IPS-15b (cell line): ENCODE data around the gene SNX30.
A peak's percentile ranks its signal among the peaks of the same experiment; 100 is the strongest.

Experiments
- H3K27me3 ChIP-seq: one replicate; pipeline ENCODE4 v1.6.1; 2013; ENCODE audit warnings: low read length; ENCODE audit not compliant: control insufficient read depth, insufficient read depth
- H3K36me3 ChIP-seq: one replicate; pipeline ENCODE4 v1.6.1; 2013; ENCODE audit warnings: low read length; ENCODE audit not compliant: control insufficient read depth, insufficient read depth
- H3K4me1 ChIP-seq: one replicate; pipeline ENCODE4 v1.6.1; 2013; ENCODE audit warnings: mild to moderate bottlenecking, low read length; ENCODE audit not compliant: control insufficient read depth, insufficient read depth
- H3K4me3 ChIP-seq: one replicate; pipeline ENCODE4 v1.5.1; 2013; ENCODE audit warnings: low read depth, low read length
- H3K9ac ChIP-seq: one replicate; pipeline ENCODE4 v1.6.1; 2013; ENCODE audit warnings: low read depth, mild to moderate bottlenecking, low read length
- H3K9me3 ChIP-seq: one replicate; pipeline ENCODE4 v1.6.1; 2013; ENCODE audit warnings: mild to moderate bottlenecking, low read length; ENCODE audit not compliant: control insufficient read depth, insufficient read depth

The SNX30 gene

DNA sequence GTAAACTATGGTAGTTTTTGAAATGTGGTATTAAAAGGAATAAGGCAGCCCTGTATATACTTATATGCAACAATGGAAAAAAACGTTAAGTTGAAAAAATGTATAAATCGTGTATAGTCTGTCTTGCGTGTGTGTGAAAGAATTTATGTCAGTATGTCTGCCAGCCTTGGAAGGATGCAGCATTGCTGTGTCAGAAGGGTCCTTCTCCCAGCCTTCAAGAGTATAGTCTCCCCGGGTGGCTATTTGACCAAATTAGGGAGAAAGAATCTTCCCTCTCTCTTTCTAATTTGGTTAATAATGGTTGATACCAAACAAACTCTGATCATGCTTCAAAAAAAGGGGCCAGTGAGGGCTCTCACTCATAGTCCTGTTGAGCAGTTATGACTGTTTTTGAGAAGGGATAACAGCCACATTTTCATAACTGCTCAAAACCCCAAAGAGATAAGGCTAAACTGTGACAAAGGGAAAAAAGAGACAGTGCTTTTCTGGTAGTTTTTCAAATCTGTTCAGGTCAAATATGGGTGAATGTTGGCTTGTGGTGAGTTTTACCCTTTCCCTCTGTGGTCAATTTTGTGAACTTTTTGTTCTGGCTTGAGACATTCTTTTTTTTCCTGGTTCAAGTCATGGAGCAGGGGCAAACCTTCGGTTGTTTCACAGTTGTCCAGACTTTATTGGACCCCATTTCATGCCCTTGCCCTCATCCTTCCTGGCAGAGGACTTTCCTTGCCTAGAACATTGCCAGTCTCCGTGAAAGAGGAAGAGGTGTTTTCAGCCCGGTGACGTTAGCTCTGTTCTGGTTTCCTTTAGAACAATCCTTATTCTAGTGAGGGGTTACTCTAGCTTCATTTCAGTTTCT, 21.0 kb downstream of the SNX30 start:
- no peaks in the 10 kb centered on the region for H3K9me3 ChIP-seq
- H3K4me3 ChIP-seq, result no peak overlapping the region
- peaks cover 14% of the 10 kb centered on the region for H3K4me1 ChIP-seq
- no peak overlapping the region for H3K9ac ChIP-seq
- H3K27me3 ChIP-seq, result no peaks in the 10 kb centered on the region
- H3K36me3 ChIP-seq, result no peaks in the 10 kb centered on the region

DNA sequence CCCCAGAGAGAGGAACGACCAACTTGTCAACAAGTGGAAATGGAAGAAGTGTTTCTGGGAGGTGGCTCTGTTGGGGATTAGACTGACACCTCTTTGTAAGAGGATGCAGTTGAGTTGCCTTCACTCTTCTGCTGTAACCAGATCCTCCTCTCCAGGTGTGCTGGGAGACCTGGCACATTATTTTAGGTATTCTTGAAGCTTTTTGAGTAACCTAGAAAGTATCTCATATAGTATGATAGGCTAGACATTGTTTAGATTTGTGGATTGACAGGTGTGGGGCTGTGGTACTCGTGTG, 21.6 kb downstream of the SNX30 start:
- H3K4me3 ChIP-seq, result no peak overlapping the region
- no peak overlapping the region for H3K9ac ChIP-seq
- no peaks in the 10 kb centered on the region for H3K9me3 ChIP-seq
- H3K4me1 ChIP-seq, result peaks cover 14% of the 10 kb centered on the region
- no peaks in the 10 kb centered on the region for H3K27me3 ChIP-seq
- no peaks in the 10 kb centered on the region for H3K36me3 ChIP-seq

- Histone ChIP-seq H3K27me3 (no peaks in the 10 kb centered on the region), H3K36me3 (no peaks in the 10 kb centered on the region), H3K9me3 (no peaks in the 10 kb centered on the region), H3K9ac (no peak overlapping the region), H3K4me1 (peaks cover 14% of the 10 kb centered on the region), H3K4me3 (no peak overlapping the region)
Measured at GRCh38 chr9:112772551-112772950, 22.0 kb downstream of the SNX30 start.

DNA sequence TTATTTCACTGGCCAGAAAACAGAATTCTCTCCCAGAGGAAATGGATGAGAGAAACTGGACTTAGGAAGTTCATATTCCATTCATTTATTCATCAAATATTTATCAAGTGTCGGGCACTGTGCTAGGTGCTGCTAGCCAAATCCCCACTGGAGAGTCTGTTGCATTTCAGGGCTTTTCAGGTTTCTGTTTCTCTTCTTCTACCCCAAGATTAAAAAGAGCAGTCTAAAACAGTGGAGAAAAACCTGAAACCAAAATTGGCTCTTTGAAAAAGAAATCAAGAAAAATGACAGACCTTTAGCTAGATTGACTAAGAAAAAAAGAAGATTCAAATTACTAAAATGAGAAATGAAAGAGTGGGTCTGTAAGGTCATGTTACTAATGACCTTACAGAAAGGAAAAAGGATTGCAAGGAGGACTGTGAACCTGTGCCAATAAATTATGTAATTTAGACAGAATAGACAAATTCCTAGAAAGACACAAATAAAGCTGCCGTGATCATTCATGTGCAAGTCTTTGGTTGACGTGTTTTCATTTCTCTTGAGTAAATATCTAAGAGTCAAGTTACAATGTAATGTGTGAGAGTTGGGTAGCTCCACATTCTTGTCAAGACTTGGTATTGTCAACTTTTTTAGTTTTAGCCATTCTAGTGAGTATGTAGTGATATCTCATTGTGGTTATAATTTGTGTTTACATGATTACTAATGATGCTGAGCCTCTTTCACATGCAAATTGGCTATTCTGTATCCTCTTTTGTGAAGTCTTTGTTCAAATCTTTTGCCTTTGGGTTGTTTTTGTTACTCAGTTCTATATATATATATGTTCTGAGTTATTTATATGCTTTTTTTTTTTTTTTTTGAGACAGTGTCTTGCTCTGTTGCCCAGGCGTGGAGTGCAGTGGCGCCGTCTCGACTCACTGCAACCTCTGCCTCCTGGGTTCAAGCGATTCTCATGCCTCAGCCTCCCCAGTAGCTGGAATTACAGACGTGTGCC, 23.7 kb downstream of the SNX30 start:
- no peaks in the 10 kb centered on the region for H3K9me3 ChIP-seq
- H3K27me3 ChIP-seq, result no peaks in the 10 kb centered on the region
- H3K4me3 ChIP-seq, result no peak overlapping the region
- no peak overlapping the region for H3K9ac ChIP-seq
- H3K36me3 ChIP-seq, result no peaks in the 10 kb centered on the region
- H3K4me1 ChIP-seq, result peaks cover 14% of the 10 kb centered on the region

DNA sequence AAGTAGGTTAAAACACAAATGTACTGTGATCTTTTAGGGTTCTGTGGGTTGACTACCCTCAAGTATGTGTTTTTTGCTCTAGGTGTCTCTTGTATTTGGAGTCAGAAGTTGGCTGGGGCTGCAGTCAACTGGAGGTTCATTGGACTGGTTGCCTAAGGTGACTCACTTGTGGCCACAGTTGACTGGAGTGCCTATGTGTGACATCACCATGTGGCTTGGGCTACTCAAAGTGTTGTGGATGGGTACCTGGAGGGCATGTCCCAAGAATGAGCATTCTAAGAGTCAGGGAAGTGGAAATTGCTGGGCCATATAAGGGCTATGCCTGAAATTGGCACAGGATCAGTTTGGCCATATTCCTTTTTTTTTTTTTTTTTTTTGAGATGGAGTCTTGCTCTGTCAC, 27.4 kb downstream of the SNX30 start:
- Histone ChIP-seq H3K4me3 (no peak overlapping the region), H3K9me3 (no peaks in the 10 kb centered on the region), H3K36me3 (no peaks in the 10 kb centered on the region), H3K9ac (no peak overlapping the region), H3K4me1 (peaks cover 3% of the 10 kb centered on the region), H3K27me3 (no peaks in the 10 kb centered on the region)

DNA sequence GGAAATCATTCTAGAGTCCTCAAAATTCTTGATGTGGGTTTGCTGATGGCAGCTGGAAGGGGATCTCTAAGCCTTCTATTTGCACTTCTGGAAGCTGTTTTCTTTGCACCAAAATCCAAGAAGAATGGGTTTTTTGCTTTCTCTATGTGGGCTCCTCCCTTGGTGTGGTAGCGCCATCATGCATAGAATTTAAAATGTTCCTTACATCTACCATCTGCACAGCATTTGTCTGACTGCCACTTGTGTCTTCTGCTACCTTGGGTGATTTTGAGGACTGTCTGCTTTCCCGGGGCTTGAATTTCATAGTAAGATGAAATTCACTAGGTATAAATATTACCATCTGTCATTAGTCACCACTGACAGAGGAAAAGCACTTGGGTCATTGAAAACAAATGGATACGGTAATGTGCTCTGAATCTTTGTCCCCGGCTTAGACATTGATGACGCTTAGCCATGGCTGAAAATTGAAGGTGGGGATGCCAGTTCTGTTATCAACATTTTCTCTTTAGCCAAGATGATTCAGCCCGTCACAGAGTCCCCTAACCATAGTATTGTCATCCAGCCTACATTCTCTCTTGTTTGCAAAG, 30.0 kb downstream of the SNX30 start:
- Histone ChIP-seq H3K27me3 (no peaks in the 10 kb centered on the region), H3K9ac (no peak overlapping the region)

GRCh38 chr9:112782218-112782617, 31.7 kb downstream of the SNX30 start:
- Histone ChIP-seq H3K9ac (no peak overlapping the region), H3K9me3 (no peaks in the 10 kb centered on the region), H3K27me3 (no peaks in the 10 kb centered on the region), H3K4me3 (no peak overlapping the region), H3K36me3 (no peaks in the 10 kb centered on the region), H3K4me1 (peaks cover 10% of the 10 kb centered on the region)

More for the DNA sequence above, 30.0 kb downstream of the SNX30 start:
- H3K4me1 ChIP-seq, result peaks cover 10% of the 10 kb centered on the region
- H3K36me3 ChIP-seq, result no peaks in the 10 kb centered on the region
- H3K9me3 ChIP-seq, result no peaks in the 10 kb centered on the region
- H3K4me3 ChIP-seq, result no peak overlapping the region

DNA sequence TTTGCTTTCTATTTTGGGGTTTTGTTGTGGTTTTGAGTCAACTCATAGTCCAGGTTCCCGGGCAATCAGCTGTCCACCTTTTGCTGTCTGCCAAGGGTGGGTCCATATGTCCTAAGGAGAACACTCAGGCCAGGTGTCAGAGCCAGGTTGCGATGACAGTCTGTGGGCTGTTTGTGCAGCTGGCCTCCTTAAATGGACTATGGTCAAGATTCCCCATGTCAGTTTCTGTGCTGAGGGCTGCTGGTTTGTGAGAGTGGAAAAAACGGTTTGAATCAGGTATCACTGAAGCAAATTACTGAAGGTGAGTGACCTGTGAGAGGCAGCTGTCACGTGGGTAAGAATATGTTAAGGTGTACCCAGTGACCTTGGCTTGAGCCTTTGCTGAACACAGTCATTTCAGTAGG, 33.0 kb downstream of the SNX30 start:
- Histone ChIP-seq H3K9ac (no peak overlapping the region), H3K27me3 (no peaks in the 10 kb centered on the region), H3K9me3 (no peaks in the 10 kb centered on the region), H3K4me1 (peaks cover 10% of the 10 kb centered on the region), H3K36me3 (no peaks in the 10 kb centered on the region), H3K4me3 (no peak overlapping the region)

DNA sequence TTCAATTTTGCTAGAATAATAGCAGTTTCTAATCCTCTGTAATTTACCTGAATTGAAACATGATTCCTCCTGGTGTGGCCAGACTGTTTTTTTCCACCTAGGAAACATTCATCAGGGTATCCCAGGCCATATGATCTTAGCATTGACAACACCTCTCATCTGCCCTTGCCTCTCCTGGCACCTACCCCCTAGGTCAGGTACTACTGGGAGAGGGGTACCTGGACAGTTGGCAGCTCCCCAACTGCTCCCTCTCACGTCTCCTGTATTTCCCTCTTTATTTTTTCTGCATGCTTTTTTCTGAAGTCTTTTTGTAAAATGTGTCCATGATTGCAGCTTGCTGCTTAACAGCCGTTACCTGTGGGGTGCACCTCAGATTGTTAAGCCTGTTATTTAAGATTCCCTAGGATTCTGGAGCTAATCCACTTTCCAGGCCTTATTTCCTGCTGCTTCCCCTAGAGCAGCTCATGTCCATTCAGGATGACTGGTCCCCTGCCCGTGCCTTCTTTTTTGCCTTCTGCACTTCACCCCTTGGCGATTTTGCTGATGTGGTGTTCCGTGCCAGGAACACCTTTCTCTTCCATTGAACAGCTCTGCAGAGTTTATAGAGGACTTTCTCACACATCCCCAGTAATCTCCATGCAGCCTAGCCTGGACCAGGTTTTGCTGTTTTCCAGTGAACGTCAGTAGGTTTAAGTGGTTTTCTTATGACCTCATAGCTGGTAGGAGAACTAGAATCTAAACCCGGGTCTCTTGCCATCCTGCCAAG, 33.6 kb downstream of the SNX30 start:
- Histone ChIP-seq H3K27me3 (no peaks in the 10 kb centered on the region), H3K9me3 (no peaks in the 10 kb centered on the region), H3K4me3 (peak overlapping the region; percentile 9), H3K4me1 (peaks cover 10% of the 10 kb centered on the region), H3K9ac (peak overlapping the region; percentile 32), H3K36me3 (no peaks in the 10 kb centered on the region)

GRCh38 chr9:112785986-112786385, 35.4 kb downstream of the SNX30 start:
- H3K27me3 ChIP-seq, result no peaks in the 10 kb centered on the region
- no peaks in the 10 kb centered on the region for H3K9me3 ChIP-seq
- no peak overlapping the region for H3K9ac ChIP-seq
- H3K4me3 ChIP-seq, result no peak overlapping the region
- H3K36me3 ChIP-seq, result no peaks in the 10 kb centered on the region
- peaks cover 10% of the 10 kb centered on the region for H3K4me1 ChIP-seq

GRCh38 chr9:112786829-112787520, 36.4 kb downstream of the SNX30 start:
- Histone ChIP-seq H3K9ac (no peak overlapping the region), H3K4me1 (peaks cover 10% of the 10 kb centered on the region), H3K36me3 (no peaks in the 10 kb centered on the region), H3K27me3 (no peaks in the 10 kb centered on the region), H3K4me3 (no peak overlapping the region), H3K9me3 (no peaks in the 10 kb centered on the region)
